GM12801 (cell line): ENCODE results near the gene PSAP.

Experiments used
- TF ChIP-seq, protein P1 (sequence below): IDR thresholded peaks from one replicate; pipeline ENCODE4 v1.5.1; 2011; ENCODE audit warnings: control low read depth; ENCODE audit not compliant: insufficient read length; ENCODE audit errors: extremely low read depth

Gene PSAP

DNA sequence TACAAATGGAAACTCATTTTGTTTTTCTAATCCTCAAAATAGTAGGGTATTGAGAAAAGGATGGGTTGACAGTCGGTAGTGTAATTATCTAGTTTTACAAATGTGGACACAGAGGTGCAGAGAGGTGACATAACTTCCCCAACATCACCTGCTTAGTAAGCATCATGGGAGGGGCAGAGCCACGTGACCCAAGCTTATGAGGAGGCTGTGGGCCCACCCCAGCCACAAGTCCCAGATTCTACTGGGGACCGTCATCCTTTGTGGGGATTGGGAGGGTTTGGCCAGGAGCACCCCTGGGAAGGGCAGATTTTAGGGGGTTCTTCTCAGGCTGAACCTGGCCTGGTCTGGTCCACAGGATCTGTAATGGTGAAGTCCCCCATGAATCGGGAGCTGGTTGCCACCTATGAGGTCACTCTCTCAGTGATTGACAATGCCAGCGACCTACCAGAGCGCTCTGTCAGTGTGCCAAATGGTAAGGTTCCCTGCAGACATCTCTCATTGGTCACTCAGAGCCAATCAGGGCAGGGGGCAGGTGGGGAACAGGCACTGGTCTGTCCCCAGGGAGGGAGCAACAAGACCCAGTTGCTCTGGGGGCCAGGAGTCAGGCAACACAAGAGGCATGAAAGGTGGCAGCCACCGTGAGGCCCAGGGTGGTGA lies 54.2 kb downstream of the PSAP start:
- TF ChIP-seq, protein P1, sequence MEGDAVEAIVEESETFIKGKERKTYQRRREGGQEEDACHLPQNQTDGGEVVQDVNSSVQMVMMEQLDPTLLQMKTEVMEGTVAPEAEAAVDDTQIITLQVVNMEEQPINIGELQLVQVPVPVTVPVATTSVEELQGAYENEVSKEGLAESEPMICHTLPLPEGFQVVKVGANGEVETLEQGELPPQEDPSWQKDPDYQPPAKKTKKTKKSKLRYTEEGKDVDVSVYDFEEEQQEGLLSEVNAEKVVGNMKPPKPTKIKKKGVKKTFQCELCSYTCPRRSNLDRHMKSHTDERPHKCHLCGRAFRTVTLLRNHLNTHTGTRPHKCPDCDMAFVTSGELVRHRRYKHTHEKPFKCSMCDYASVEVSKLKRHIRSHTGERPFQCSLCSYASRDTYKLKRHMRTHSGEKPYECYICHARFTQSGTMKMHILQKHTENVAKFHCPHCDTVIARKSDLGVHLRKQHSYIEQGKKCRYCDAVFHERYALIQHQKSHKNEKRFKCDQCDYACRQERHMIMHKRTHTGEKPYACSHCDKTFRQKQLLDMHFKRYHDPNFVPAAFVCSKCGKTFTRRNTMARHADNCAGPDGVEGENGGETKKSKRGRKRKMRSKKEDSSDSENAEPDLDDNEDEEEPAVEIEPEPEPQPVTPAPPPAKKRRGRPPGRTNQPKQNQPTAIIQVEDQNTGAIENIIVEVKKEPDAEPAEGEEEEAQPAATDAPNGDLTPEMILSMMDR = no peak

DNA sequence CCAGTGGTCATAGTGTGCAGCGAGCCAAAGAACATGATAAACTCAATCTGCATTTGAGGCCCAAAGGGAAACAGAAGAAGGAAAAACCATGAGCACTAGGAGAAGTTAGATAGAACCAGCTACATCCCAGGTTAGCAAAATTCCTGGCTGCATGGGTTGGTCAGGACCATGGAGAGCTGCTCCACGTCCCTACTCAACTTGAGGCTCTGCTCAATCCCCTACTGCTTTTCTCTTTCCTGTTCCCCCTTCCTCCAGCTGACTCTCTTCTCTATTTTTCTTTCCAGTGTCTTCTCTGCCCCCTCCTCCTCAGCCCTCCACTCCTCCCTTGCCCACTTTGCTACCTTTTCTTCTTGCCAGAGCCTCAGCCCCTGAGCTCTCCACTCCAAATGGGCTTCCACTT lies 55.8 kb downstream of the PSAP start:
- TF ChIP-seq, protein P1 = no peak

DNA sequence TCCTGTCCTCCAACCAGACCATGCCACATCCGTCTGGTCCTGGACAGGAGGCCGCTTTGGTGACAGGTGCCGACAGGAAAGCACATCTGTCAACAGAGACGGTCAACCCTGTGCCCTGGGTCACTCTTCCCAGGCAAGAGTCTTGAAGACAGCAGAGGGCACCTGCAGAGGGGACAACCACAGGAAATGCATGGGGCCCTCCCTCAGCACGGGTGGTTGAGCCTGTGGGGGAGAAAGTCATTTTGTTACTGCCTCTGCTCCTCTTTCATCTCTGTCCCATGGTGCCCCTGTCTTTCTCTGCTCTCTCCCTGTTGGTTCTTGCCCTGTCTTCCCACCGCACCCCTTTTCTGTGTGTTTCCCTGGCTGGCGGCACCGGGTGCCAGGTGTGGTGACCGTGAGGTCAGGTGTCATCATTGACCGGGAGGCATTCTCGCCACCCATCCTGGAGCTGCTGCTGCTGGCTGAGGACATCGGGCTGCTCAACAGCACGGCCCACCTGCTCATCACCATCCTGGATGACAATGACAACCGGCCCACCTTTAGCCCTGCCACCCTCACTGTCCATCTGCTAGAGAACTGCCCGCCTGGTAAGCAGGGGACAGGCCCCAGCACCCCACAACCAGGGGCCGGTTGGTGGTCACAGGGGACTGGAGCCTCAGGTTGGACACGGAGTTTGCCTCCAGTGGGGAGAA lies 60.2 kb downstream of the PSAP start:
- TF ChIP-seq, protein P1 = no peak

DNA sequence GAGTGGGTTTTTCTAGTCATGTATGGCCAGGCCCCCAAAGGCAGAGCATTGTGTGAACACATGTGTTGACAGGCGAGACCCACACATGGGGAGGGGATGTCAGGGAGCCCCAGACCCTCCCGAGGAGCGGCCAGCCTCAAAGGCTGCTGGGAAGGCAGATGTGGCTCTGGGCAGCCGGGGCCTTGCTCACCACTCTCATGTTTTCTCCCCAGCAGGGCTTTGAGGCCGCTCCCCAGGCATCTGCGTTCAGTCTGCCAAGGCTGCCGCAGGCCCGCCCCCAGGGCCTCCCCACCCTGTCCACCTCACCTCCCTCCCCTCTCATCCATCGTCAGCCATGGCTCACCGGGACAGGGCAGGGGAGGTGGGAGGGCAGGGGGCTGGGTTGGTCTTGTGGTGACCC lies 61.2 kb downstream of the PSAP start:
- TF ChIP-seq, protein P1 = no peak

DNA sequence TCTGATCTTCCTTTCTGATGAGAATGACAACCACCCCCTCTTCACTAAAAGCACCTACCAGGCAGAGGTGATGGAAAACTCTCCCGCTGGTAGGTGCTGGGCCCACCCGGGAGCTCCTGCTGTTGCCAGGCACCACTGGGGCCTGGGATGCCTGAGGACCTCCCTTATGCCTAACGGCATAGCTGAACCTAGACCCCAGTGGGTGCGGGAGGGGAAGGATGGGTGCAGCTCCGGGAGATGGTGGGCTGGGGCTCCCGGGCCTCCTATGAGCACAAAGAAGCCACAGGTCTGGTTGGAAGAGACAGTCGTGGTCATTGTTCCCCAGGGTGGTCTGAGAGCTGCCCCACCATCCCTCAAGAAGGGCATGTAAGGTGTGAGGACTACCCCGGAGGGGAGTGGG lies 62.1 kb downstream of the PSAP start:
- TF ChIP-seq, protein P1 = no peak

DNA sequence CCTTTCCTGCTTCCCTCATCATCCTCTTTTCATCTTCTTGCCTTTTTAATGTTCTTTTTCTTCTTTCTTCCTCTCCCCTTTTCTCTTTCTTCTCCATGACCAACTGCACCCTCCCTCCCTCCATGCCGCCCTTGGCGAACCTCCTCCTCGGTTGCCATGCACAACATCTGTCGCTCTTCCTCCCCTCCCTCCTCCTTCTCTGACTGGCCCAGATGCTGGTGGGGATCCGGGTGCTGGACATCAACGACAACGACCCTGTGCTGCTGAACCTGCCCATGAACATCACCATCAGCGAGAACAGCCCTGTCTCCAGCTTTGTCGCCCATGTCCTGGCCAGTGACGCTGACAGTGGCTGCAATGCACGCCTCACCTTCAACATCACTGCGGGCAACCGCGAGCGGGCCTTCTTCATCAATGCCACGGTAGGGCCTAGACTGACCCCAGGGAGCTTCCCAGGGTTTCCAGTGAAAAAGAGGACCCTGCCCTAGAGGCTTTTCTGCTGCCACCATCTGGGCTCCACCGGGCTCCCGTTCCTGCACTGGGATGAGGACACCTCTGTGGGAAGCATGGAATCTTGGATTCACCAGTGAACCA lies 66.3 kb downstream of the PSAP start:
- TF ChIP-seq, protein P1 = no peak

DNA sequence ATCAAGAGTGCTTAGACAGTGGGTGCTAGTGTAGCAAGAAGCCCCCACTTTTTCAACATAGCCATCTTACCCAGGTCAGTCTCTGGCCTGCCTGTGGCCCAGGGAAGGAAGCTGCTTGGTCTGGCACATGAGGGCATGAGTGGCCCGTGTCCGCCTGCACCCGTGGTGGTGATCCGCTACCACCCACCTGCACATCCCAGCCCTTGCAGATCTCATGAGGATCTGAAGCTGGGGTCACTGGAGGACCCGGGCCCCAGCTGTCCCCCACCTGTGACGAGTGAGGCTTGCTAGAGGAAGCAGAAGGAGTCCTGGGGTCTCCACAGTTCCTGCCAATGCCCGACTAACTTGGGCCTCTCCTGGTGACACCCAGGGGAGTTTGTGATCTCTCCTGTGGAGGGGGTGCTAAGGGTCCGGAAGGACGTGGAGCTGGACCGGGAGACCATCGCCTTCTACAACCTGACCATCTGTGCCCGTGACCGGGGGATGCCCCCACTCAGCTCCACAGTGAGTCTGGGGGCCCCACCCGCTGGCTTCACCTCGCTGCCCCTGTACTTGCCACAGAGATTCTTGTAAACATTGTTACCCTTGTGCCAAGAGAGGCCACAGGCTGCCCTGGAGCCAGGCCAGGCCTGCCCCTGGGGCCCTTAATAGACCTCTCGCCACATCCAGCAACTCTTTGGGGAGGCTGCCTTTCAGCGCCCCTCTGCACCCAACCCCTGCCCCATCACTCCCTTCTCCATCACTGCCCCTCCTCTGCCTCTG lies 67.0 kb downstream of the PSAP start:
- TF ChIP-seq, protein P1 = no peak
